H7 (cell line): ENCODE results near the gene ADGRL3. TPM values are rescaled to one million over a fixed set of nuclear protein-coding genes. Genes with fewer than 3 reads are reported as not detected.
"Not testable (repeated sequence)": the region's sequence is repeated elsewhere in the genome, so short reads cannot be mapped to it uniquely, and the experiment has no call there.

Experiments
- DNase-seq: peaks from one replicate; pipeline ENCODE4 v3.0.0; 2012
- H3K27me3 ChIP-seq: 2 replicates; pipeline ENCODE4 v1.6.0; 2011; ENCODE audit warnings: mild to moderate bottlenecking, low read length; ENCODE audit not compliant: control insufficient read depth, insufficient read depth
- H3K36me3 ChIP-seq: replicated peaks from 2 replicates; pipeline ENCODE4 v1.5.1; 2011; ENCODE audit warnings: low read length; ENCODE audit not compliant: control insufficient read depth, insufficient read depth
- H3K4me3 ChIP-seq: 2 replicates; pipeline ENCODE4 v1.5.1; 2011; ENCODE audit warnings: low read depth, mild to moderate bottlenecking, control low read depth, low read length, moderate library complexity; ENCODE audit not compliant: insufficient read depth
- total RNA-seq: library from RNA; depleted of rRNA; stranded (reverse); fragments of >200 nt; shearing (Covaris generic); gene quantifications from 2 replicates; pipeline ENCODE4 v1.2.3, GENCODE V29; 2014

The ADGRL3 gene
- total RNA-seq, 1 experiment from 2014 or later = 6.8 TPM

GRCh38 chr4:61200916-61201526 lies 895 bp downstream of the ADGRL3 start:
- Histone ChIP-seq H3K27me3 (peaks cover 43% of the 10 kb centered on the region), H3K36me3 (no peaks in the 10 kb centered on the region), H3K4me3 (peak overlapping the region; percentile 64)
- DNase-seq = peak; percentile 61

DNA sequence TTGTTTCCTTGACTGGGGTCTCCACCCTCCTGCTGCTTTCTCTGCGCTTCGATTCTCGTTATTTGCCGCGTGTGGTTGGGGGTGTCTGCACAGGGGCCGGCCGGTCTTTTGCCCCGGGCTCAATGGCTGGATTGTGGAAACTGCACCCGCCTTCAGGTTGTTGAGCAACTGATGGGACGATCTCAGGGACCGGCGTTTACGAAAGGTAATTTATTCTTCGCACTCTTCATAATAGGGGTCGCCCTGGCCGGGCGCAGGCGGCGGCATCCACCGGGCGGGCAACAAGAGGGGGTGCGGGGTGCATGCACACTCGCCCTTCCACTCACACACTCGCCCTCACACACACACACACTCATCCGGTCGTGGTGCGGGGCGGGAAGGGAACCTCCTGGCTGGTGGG lies 1.4 kb downstream of the ADGRL3 start:
- H3K4me3 ChIP-seq = peak overlapping the region; percentile 64
- peak; percentile 49 for DNase-seq
- peaks cover 43% of the 10 kb centered on the region for H3K27me3 ChIP-seq

GRCh38 chr4:61201961-61202637 lies 2.0 kb downstream of the ADGRL3 start:
- Histone ChIP-seq H3K4me3 (peak overlapping the region; percentile 64), H3K27me3 (peaks cover 43% of the 10 kb centered on the region), H3K36me3 (no peaks in the 10 kb centered on the region)
- peak; percentile 66 for DNase-seq

More for the DNA sequence above, 1.4 kb downstream of the ADGRL3 start:
- H3K36me3 ChIP-seq = no peaks in the 10 kb centered on the region

DNA sequence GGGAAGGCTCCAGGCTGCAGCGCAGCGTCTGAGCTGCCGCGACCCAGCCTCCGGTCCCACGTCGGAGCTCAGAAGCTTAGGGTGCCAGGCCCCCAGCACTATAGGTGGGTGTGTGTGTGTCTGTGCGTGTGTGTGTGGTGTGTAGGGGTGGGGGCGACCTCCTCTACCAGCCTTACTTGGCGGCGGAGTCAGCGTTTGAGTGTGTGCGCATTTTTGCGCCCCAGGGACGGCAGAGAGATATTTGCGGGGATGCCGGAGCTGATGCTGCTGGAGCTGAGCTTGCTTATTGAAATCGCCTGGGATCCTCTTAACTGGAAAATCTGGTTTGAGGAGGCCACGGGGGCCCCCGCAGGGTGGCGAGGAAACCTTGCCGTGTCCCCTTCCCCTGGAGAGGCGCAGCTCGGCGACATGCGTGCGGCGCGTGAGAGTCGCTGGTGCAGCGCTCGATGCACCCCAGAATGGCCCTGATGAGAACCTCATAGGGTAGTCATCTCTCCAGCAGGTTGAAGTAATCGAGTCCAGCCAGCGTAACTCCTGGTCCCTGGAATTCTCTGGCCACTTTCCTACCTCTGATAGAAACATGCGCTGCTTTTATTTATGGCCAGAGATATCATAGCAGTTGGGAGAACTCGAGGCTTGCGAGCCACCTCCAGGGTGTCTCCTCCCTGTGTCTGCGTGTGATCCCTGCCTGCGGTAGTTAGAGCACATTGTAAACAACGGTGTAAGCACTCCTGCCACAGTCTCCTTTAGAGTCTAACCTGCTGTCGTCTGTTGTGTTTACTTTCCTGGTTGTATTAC lies 2.7 kb downstream of the ADGRL3 start:
- H3K27me3 ChIP-seq = peaks cover 43% of the 10 kb centered on the region
- peak; percentile 57 for DNase-seq
- H3K36me3 ChIP-seq = no peaks in the 10 kb centered on the region
- H3K4me3 ChIP-seq = peak overlapping the region; percentile 64

DNA sequence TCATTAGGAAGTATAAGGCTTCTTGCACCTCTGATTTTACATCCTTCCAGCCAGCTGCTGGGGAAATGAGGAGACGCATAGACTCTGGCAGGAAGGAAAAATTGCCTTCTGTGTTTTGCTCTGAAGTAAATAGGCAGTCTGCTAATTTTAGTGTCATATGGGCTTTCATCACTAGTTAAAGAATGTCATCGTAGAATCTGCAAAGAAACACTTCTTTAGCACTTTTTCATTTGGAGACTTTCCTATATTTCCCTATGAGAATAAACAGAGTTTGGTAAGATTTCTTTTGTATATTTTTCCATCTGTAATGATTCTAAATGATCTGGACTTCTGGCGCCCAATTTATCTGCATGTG lies 3.3 kb downstream of the ADGRL3 start:
- Histone ChIP-seq H3K36me3 (no peaks in the 10 kb centered on the region), H3K4me3 (peak overlapping the region; percentile 64; the same call in 1 of the 2 replicates), H3K27me3 (peaks cover 42% of the 10 kb centered on the region)
- DNase-seq = no peak

DNA sequence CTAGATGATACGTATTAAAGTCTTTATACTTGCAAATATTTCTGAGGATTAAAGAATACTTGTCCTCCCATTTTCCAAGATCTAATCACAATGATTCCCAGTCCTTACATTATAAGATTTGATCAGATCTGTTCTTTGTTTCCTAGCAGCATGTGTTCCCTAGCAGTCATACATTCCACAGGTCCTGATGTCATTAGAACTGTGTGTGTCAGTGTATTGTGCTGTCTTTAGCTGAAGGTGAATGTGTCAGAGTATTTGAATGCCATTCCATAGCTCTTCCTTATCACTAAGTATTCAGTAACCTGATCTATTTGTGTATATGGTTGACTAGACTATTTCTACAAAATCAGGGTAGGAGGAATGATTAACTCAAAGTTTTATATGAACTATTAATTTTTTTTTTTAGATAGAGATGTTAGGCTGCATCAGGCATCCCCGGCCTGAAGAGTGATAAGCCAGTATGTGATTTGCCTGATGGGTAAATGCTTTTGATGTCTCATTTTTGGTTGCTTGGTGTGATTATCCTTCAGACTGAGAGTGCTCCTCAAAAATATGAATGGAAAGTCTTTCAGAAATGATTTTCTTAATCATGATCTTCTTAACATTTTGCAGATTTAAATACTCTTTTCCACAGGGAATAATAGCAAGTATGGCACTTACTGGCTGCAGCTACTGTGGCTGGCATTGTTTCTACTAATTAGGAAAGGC lies 4.4 kb downstream of the ADGRL3 start:
- H3K27me3 ChIP-seq = peaks cover 39% of the 10 kb centered on the region
- no peaks in the 10 kb centered on the region for H3K36me3 ChIP-seq
- H3K4me3 ChIP-seq = no peak overlapping the region
- DNase-seq = peak; percentile 35

- Histone ChIP-seq H3K4me3 (no peak overlapping the region), H3K27me3 (peaks cover 36% of the 10 kb centered on the region), H3K36me3 (no peaks in the 10 kb centered on the region)
- no peak for DNase-seq
These were observed 4.9 kb downstream of the ADGRL3 start for GRCh38 chr4:61205066-61205465.

GRCh38 chr4:61207156-61207555 lies 7.0 kb downstream of the ADGRL3 start:
- not testable (repeated sequence) for H3K36me3 ChIP-seq, H3K4me3 ChIP-seq, DNase-seq
- peaks cover 21% of the 10 kb centered on the region for H3K27me3 ChIP-seq

DNA sequence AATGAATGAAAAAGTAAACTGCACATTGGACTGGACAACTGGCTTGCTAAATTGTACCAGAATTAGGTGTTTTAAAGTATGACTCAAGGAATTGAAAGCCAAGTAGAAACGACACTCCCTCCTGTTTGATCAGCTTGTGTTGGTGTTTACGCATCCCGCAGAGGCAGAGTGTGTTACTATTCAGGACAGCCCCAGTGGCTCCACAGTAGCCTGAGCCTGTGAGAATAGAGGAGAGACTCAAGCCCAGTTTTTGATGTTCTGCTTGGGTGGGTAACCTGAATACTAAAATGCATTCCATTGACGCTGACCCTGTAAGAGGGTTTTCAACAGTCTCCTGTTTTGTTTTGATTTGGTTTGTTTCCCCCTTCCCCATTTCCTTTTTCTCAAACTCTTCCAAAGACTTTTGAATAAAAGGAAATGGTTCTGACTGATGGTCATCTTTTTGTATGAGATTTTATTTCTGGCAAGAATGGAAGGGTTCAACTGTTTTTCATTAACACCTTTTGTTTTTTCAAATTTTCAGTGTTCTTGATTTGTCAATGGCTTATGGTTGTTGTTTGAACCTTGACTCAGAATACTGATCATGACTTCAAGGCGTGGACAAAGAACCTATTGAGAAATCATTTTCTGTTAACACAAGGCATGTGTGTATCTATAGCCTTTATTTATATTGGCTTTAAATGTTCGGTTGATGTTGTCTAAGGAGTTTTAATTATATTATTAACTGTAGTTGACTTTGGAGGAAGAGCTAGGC lies 10.2 kb downstream of the ADGRL3 start:
- Histone ChIP-seq H3K4me3 (no peak overlapping the region), H3K36me3 (no peaks in the 10 kb centered on the region), H3K27me3 (no peaks in the 10 kb centered on the region)
- peak; percentile 56 for DNase-seq

- Histone ChIP-seq H3K4me3 (no peak overlapping the region), H3K27me3 (no peaks in the 10 kb centered on the region), H3K36me3 (no peaks in the 10 kb centered on the region)
- DNase-seq = no peak
These were observed 11.7 kb downstream of the ADGRL3 start for GRCh38 chr4:61211781-61212180.

DNA sequence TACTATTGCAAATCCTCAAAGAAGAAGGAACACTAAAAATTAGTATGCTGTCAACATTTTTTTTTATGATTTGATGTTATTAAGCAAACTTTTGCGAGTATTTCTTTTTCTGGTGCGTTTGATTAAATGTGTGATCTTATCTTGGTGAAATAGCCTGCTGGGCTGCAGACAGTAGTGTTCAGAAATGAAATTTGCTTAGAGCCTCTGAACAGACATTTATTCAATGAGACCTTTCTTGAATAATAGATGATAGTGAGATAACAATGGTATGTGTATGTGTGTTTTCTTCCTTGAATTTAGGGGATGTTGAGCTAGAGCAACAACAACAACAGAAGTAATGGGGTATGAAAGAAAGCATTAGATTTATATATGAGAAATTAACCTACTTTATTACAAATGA lies 12.7 kb downstream of the ADGRL3 start:
- Histone ChIP-seq H3K4me3 (no peak overlapping the region), H3K36me3 (no peaks in the 10 kb centered on the region), H3K27me3 (no peaks in the 10 kb centered on the region)
- no peak for DNase-seq

GRCh38 chr4:61214680-61215079 lies 14.6 kb downstream of the ADGRL3 start:
- DNase-seq = no peak
- H3K36me3 ChIP-seq = no peaks in the 10 kb centered on the region
- no peaks in the 10 kb centered on the region for H3K27me3 ChIP-seq
- H3K4me3 ChIP-seq = no peak overlapping the region

DNA sequence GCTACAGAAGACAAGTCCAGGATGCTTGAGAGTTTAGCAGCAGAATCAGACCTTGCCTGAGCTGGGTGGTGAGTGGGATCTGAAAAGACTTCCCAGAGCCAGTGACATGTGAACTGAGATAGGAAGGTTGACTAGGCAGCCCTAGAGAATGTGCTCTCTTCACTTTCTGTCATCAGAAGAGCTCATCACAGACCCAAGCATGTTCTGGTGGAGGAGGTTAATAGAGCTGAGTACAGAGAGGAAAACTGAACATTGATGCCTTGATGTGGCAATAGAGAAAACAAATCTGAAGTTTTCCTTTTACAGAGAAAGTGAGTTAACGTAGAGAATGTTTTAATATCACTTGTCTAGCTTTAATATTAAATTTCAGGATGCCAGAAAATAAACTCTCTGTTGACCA lies 17.1 kb downstream of the ADGRL3 start:
- no peak for DNase-seq
- no peak overlapping the region for H3K4me3 ChIP-seq

GRCh38 chr4:61220556-61220955 lies 20.4 kb downstream of the ADGRL3 start:
- DNase-seq = no peak
- no peaks in the 10 kb centered on the region for H3K36me3 ChIP-seq

More for the DNA sequence above, 17.1 kb downstream of the ADGRL3 start:
- H3K36me3 ChIP-seq = no peaks in the 10 kb centered on the region
- H3K27me3 ChIP-seq = no peaks in the 10 kb centered on the region

More at GRCh38 chr4:61220556-61220955, 20.4 kb downstream of the ADGRL3 start:
- no peaks in the 10 kb centered on the region for H3K27me3 ChIP-seq
- no peak overlapping the region for H3K4me3 ChIP-seq
